22Rv1 (cell line): ENCODE data around the gene RAB9A.

ENCODE experiments used
- ZFX ChIP-seq: fragments of 450-650 bp; IDR thresholded peaks from 2 replicates; pipeline ENCODE4 v1.6.1; 2017; ENCODE audit warnings: antibody characterized with exemption, borderline replicate concordance
- TF ChIP-seq, protein P1 (sequence below): fragments of 450-650 bp; IDR thresholded peaks from 2 replicates; pipeline ENCODE4 v1.5.1; 2017; ENCODE audit warnings: mild to moderate bottlenecking

DNA sequence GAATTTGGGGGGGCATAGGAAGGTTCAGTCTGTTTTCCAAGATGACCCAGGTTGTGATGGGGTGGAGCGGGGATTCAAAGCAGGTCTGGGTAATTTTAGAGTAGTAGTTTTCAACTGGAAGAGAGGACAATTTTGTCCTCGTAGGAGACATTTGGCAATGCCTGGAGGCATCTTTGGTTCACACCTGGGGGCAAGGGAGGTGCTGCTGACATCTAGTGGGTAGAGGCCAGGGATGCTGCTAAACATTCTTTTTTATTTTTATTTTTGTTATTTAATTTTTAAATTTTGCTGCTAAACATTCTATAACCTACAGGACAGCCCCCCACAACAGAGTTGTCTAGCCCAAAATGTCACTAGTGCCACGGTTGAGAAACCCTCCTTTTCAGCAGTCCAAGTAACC lies 1.9 kb downstream of the RAB9A start:
- TF ChIP-seq, protein P1, sequence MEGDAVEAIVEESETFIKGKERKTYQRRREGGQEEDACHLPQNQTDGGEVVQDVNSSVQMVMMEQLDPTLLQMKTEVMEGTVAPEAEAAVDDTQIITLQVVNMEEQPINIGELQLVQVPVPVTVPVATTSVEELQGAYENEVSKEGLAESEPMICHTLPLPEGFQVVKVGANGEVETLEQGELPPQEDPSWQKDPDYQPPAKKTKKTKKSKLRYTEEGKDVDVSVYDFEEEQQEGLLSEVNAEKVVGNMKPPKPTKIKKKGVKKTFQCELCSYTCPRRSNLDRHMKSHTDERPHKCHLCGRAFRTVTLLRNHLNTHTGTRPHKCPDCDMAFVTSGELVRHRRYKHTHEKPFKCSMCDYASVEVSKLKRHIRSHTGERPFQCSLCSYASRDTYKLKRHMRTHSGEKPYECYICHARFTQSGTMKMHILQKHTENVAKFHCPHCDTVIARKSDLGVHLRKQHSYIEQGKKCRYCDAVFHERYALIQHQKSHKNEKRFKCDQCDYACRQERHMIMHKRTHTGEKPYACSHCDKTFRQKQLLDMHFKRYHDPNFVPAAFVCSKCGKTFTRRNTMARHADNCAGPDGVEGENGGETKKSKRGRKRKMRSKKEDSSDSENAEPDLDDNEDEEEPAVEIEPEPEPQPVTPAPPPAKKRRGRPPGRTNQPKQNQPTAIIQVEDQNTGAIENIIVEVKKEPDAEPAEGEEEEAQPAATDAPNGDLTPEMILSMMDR, result no peak
- TF ChIP-seq ZFX, result no peak
